PC-9 (cell line): ENCODE measurements around the gene FBXO9.

Source experiments
- EZH2 ChIP-seq: fragments of 200-600 bp; sonication (generic); IDR thresholded peaks from 2 replicates; pipeline ENCODE4 v1.8.0; 2017; ENCODE audit warnings: antibody characterized with exemption, low read depth
- TF ChIP-seq, protein P1 (sequence below): fragments of 200-600 bp; sonication (generic); conservative IDR thresholded peaks from 2 replicates; pipeline ENCODE4 v1.6.1; 2017; ENCODE audit warnings: mixed run types, antibody characterized with exemption, mild to moderate bottlenecking, moderate library complexity

- TF ChIP-seq, protein P1, sequence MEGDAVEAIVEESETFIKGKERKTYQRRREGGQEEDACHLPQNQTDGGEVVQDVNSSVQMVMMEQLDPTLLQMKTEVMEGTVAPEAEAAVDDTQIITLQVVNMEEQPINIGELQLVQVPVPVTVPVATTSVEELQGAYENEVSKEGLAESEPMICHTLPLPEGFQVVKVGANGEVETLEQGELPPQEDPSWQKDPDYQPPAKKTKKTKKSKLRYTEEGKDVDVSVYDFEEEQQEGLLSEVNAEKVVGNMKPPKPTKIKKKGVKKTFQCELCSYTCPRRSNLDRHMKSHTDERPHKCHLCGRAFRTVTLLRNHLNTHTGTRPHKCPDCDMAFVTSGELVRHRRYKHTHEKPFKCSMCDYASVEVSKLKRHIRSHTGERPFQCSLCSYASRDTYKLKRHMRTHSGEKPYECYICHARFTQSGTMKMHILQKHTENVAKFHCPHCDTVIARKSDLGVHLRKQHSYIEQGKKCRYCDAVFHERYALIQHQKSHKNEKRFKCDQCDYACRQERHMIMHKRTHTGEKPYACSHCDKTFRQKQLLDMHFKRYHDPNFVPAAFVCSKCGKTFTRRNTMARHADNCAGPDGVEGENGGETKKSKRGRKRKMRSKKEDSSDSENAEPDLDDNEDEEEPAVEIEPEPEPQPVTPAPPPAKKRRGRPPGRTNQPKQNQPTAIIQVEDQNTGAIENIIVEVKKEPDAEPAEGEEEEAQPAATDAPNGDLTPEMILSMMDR, result no peak
- TF ChIP-seq EZH2, result no peak
Observed at GRCh38 chr6:53038596-53038995, 26.6 kb upstream of the FBXO9 start.
